DMS153 treated with DMSO at 0.1 percent for 48 hours (cell line): ENCODE data around the gene ADCY2.
"Not testable (repeated sequence)": the region's sequence is repeated elsewhere in the genome, so short reads cannot be mapped to it uniquely, and the experiment has no call there.

Experiments used
- DNase-seq: peaks from one replicate; lab custom pipeline; 2025; ENCODE audit not compliant: unreplicated experiment; lab: John Stamatoyannopoulos, UW

ADCY2 gene

DNA sequence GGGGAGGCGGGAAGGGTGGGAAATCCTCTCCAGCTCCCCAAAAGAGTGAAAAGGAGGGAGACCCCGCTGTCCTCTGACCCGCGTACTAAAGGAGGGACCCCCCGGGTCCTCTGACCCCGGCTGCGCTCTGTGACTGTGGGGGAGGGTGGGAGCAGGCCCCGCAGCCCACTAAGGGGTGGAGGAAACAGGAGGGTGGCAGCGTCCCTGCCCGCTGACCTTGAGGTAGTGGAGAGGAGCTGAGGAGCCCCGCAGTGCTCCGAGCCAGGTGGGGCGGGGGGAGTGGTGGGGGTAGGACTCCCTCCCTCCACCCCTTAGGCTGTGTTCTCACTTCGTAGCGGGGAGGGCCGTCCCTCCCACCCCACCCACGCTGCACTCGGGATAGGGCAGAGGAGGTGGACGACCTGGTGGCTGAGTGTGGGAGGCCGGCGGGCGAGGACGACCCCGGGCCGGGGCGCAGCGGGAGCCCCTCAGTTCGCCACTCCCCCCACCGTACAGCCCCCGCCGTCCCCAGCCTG is 449 bp upstream of the ADCY2 start:
- no peak for DNase-seq

DNA sequence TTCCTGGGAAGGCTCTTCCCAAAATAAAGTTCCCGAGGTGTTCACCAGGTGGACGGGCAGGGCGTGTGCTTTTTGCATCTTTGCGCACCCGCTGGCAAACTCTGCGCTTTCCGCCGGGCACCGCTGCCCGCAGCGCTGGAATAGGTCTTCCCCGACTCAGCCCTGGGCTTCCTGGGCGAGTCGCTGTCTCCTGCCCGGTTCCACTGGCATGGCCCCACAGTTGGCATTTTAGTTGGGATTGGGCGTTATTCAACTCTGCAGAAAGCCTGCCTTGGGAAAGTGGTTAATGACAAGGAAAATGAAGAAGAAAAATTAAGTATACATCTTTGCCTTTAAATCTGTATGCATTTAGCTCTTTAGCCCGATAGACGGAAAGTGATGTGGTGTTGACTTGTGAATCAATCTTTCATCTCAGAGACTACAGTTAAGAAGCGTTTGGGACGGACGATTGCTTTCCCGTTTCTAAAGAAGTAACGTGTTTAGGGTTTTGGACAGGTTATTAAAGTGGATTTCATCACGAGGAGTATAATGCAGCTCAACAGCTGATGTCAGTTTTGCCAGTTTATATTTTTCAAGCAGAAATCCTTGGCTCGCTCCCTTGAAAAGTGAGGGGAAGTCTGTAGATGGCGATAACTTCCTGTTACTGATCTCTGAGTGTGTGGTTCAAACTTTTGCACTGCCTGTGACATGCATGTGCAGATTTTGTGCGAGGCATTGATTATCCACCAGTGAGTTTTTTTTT is 946 bp downstream of the ADCY2 start:
- DNase-seq = peak; percentile 79

DNA sequence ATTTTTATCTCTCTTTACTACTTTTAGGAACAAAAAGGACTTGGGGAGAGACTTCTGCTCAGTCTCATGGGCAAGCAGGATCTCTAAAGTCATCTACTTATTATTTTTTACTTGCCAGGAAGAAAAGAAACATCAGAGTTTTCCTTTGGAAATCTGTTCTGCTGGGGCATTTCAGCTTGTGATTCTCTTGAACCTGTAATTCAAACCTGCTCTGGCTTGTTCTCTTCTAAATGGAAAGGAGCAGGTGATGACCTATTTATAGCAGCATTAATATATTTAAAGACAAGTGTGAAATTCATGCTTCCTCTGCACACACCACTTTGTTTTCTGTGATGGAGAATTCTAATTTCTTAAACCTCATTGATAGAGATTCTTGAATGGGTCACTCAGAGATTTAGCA is 2.0 kb downstream of the ADCY2 start:
- DNase-seq = peak; percentile 60

DNA sequence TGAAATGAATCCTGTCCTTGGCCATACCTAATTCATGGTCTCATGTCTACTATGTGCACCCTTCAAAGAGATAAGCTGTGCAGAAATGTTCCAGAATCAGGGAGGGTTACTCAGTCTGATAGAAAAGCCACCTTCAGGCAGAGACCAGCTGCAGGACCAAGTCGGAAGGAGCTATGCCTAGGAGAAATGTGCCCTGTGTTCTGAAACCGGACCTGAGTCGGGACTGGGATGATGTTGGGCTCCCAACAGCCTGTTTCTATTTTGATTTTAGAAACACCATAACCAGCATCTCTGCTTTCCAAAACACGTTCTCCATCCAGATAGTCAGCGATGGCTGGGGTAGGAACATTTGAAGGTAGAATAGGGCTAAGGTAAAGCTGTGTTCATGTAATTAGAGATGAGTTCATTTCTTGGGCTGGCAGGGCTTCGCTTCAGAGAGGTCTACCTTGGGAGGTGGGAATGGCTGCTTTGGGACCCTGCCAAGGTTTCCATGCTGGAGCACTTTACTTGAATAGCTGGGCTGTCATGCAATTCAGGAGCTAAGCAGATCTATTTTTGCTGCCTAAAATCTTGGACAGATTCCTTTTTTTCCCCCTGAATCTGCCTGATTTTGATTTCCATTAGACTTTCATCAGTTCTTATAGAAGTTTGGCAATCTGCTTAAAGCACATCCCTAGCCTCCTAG is 2.8 kb downstream of the ADCY2 start:
- peak; percentile 59 for DNase-seq

DNA sequence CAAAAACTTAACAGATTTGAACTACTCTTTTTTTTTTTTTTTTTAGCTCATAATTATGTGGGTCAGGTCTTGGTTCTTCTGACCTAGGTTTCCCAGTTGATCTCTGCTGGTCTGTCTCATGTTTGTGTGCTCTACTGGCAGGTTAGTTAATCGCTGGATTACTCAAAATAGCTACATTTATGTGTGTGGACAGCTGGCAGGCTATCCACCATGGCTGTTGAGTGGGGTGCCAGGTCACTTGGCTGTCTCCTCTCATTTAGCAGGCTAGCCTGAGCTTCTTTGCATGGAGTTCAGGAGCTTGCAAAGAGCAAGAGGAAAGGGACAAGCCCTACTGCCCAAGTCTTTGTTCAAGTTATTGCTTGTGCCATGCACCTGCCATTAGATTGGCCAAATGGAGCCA is 9.3 kb downstream of the ADCY2 start:
- DNase-seq = no peak

DNA sequence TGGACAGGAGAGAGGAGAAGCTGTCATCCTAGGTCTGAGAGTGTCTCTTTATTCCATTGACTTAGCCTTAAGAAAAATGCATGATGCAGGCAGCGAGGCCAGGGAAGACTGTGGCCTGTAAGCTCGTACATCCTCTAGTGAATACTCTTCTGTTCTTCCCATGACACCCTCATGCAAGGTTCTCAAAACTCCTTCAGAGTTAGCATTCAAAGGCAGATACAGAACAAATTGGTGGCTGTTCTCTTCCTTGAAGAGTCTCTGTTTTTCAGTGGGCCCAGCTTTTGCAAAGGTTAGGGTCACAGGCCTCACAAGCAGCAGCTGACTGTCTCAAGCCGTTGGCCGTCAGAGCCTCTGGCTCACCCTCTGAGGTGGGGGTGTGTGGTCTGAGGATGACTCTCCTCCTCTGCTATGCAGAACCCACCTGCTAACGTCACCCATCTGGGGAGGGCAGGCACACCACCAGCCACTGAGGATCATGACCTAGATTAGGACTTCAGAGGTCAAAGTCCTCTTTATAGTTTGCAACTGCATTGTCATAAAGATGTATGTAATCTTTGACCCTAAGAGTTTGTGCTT is 15.1 kb downstream of the ADCY2 start:
- DNase-seq = no peak

DNA sequence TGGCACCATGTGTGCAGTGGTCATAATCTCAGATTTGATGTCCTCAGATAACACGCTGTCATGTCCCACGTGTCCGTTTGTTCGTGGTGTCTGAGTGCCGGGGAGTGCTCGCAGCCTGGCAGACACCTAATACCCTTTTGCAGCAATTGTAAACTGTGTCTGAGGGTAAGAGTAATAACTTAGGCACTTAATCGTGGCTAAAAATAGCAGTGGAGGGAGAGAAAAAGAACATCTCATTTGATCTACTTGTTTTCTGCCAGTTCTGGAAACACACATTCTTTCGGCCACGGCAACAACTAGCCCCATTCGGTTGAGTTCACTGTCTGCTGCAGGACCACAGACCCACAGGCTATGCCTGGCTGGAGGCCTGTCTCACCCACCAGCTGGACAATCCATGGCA is 16.5 kb downstream of the ADCY2 start:
- DNase-seq = no peak

DNA sequence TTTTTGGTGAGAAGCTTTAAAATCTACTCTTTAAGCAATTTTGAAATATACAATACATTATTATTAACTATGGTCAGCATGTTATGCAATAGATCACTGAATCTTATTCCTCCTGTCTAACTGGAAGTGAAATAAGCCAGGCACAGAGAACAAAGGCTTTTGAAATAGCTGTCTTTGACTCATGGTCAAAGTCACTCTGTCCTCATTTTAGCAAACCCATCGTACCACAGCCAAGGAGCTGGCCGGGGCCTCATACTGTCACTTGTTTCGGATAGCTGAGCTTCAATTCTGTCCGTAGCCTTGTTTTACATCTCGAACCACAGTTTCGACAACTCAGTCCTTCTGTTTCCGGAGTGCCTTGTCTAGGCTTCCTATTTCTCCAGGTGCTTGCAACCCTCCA is 19.2 kb downstream of the ADCY2 start:
- DNase-seq = no peak

DNA sequence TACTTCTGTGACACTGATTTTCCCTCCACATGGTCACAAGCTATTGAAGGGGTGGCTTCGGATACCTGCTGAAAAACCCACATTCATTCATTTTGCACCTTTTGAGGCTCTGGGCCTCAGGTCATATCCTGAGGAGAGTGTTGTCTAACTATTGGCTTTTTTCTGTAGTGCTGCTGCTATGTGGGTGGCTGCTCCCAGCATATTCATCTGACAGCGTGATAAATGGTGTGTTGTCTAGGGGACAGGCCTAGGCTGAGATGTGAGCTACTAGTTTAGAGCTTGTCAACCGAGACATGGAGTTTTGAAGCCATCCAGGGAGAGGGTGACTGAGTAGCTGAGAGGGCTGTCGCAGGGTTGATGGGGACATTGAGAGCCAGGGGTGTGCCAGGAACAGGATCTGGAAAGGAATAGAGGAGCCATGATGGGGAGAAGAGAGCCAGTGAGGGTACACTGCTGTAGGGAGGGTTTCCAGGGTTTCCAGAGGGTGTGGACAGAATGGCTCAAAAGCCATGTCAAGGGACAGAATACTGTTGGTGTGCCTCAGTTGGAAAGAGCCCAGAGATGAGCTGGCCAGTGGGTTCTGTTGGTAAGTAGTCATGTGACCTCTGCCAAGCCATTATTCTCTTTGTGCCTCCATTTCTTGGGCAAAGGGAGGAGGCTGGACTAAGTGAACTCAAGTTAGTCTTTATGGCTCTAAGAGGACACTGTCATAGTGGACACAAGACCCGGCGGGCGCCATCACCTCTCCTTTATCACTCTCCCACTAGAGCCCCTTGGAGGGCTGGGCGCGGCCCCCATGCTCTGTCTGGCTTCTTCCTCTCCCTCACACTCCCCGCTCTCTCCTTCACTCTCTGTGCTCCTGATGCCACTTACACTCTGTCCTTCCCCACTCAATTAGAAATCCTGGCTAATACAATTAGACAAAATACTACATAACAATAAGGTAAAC is 19.9 kb downstream of the ADCY2 start:
- DNase-seq = no peak

DNA sequence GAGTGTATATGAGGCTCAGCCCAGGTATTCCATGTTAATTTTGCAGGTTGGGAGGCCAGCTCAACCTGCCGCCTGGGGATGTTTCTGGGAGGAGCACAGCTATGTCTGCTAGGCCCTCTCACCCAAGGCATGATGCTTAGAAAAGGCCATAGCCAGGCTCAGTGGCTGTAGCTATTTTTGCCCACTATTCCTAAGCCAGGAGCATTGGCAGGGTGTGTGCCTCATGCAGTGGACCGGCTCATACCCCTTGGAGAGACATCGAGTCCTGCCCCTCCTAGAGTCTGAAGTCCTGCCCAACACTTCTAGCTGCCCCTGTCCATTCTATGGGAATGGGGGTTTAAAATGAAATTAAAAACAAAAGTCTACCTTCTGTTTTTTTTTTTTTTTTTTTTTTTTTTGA is 22.3 kb downstream of the ADCY2 start:
- no peak for DNase-seq

DNA sequence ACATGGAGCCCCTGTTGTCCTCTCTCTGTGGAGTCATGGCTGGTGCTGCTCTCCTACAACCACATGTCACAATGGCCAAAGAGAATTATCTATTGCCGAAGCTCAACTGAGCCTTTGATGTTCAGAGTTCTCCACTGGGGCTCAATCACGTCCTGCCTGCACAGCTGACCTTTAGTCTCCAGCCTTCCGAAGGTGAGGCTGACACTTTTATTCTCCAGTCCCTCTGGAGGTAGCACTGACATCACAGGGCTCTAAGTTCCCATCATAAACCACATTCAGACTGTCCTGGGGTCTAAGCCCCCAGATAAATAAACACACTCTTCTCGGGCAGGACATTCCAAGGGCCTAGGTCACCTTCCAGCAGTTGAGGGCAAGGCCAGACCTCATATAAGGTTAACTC is 23.4 kb downstream of the ADCY2 start:
- no peak for DNase-seq

DNA sequence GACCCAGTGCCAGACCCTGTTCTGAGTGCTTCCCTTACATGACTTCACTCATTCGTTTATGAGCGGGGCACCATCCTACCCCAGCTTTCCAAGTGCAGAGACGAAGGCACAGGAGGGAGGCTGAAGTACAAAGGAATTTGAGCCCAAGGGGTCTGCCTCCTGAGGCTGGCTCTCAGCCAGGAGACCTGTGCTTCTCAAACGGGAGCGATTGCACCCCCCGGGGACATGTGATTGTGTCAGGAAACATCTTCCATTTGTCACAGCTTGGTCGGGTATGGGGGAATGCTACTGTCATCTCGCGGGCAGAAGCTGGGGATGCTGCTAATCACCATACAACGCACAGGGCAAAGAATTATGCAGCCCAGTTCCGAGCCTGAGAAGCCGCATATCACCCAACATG is 23.9 kb downstream of the ADCY2 start:
- DNase-seq = no peak

DNA sequence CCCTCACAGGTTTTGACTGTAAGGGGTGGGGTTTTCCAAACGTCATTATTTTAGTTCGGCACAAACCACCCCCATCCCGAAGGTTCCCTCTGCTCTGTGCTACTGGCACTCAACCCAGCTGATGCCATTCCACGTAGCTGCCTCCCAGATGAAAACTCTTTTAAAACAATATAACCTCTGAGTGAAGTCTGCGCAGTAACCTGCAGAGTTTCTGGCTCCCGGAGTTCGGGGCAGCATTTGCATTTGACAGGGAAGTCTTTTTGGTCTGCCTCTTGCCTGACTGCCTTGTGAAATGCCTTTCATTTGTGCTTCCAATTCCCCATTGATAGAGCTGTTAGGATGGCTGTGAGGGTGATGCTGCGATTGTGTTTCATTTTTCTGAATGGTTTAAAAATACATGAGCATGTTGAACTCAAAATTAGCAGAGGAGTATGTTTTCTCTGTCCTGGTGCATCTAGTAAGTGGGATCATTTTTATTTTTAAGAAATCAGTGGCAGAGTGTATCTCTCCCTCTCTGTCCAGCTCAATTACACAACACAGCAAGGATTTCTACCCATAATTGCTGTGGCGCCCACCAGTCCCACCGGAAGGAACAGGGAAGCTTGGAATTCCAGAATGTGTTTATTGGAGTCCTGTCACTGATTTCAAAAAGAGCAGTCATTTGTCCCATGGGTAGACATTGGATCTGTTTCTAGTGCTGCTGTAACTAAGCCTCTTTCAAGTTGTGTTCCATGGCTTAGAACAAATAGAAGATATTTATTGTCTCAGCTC is 24.8 kb downstream of the ADCY2 start:
- DNase-seq = no peak

DNA sequence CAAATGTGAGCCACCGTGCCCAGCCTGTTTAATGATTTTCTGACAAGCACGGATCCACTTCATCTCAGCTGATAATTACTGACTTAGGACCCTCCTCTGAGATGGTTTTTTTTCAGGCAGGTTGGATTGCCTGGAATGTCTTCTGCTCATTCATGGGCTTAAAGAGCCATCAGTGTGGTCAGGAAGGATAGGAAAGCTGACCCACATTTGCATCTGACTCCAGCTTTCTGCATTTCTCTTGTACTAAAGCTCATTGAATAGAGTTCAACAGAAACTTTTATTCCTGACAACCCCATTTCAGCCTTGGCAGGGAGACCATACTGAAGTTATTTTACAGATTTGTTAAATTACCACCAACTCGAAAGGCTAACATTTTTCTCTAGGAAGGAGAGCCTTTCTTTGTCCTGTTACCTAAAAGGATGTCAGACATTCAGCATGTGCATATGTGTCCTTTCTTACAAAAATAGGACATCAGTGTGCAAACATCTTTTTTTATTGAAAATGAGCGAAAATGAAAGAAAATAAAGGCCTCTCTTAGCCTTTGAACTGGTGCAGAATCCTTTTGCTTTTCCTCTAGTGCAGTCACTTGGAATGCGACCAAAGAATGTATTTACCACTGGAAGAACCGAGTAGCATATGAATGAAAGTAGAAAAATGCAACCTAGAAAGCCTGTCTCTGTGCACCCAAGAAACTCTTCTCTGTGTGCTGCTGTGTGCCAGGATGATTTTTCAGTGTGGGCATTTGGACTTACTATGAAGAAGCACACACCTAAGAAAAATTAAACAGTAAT is 26.6 kb downstream of the ADCY2 start:
- DNase-seq = no peak

DNA sequence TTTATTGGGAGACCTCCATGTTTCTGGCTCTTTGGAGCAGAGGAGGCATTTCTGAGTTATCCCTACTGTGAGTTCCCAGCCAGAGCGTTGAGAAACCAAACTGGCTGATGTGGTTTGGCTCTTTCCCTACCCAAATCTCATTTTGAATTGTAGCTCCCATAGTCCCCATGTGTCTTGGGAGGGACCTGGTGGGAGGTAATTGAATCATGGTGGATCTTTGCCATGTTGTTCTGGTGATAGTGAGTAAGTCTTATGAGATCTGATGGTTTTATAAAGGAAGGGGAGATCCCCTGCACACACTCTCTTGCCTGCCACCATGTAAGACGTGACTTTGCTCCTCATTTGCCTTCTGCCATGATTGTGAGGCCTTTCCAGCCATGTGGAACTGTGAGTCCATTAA is 27.3 kb downstream of the ADCY2 start:
- not testable (repeated sequence) for DNase-seq

DNA sequence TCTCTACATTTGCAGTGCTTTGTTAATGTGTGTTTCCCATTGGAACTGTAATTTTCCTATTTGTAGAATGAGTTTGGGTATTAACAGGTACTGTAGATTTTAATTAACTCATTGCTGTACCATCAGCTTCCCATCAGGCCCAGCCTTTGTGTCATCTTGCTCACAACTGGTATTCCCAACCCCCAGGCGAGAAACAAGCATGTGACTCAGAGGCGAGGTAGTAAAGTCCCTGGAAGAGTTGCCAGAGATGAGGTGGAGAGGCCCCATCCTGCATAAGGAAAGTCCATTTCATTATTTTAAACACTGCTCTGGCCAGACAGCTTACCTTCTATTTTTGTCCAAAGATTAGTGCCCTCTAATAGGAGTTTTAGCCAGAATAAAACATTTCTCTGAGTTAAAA is 29.9 kb downstream of the ADCY2 start:
- no peak for DNase-seq

DNA sequence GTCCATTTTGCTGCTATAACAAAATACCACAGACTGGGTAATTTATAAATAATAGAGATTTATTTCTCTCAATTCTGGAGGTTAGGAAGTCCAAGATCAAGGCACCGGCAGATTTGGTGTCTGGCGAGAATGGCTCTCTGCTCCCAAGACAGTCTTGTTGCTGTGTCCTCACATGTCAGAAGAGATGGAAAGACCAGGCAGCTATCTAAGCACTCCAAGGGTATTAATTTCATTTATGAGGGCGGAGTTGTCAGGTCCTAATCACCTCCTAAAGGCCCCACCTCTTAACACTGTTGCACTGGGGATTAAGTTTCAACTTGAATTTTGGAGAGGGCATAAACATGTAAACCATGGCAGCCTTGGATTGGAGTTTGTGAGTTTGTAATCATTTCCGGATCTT is 30.3 kb downstream of the ADCY2 start:
- no peak for DNase-seq

DNA sequence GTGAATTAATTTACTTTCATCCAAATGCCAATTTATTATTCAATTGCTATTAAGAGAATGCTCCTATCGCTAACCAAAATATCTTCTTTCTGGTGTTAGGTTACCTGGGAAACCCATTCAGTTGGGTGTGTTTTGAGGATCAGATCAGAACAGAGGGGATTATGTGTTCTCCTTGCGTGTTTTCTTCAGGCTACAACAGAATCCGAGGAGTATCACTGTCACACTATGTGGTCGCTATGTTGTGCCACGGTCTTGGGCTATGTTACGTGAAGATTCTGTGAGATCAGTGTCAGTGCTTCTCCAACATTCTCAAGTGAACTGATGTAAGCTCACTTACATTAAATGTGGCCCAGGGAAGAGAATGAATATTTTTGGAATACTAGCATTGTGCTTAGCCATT is 39.0 kb downstream of the ADCY2 start:
- no peak for DNase-seq

DNA sequence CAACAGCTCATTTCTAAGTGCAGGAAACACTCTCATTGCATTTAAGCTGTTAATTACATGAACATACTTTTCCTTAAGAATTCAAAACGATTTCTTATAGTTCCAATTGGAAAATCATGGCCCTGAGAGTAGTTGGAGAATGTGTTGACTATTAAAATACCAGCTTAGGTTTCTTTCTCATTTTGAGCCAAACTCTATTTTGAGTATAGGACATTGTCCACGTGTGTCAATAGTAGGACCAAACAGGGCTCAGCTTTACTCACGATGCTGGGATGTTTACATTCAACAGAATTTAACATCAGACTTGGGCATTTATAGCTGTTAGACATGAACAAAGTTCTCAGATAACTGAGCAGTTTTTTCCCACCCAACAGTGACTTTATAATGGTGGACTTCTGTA is 39.6 kb downstream of the ADCY2 start:
- DNase-seq = no peak

DNA sequence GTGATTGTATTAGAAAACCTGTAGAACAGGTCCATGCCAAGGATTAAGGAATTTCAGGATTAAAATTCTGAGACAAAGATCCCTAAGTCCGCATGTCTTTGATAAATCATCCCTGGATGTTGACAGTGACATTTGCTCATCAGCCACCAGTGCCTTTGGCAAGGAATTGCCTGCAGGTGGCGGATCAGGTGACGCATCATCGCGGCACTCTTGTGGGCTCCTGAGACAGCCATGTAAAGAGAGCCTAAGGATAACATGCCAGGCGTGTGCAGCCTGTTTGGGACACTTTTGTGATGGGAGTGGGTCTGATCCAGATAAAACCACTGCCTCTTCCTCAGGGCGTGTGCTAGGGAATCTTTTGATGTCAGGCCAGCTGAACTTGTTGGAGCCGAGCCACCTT is 40.6 kb downstream of the ADCY2 start:
- no peak for DNase-seq
